ENCODE results near the gene NMD3. TPM values are rescaled to one million over a fixed set of nuclear protein-coding genes. Genes with fewer than 3 reads are reported as not detected.

The NMD3 gene
- total and polyA plus RNA-seq, 2 donors from 2014 or later = 24.2 to 55.5 TPM

GRCh38 chr3:161251716-161252115, 30.6 kb downstream of the NMD3 start:
- H3K4me3 ChIP-seq (ENCODE audit: low read length in 3 of 3) = no peak overlapping the region
- no peak overlapping the region for H3K27ac ChIP-seq (ENCODE audit: low read depth in 2 of 2, low read length in 2 of 2)
- H3K36me3 ChIP-seq (ENCODE audit: control insufficient read depth in 2 of 3, insufficient read depth in 3 of 3, low read length in 3 of 3) = peaks cover 9 to 38% (median 15%) of the 10 kb centered on the region in 3 donors
- H3K9ac ChIP-seq (ENCODE audit: low read length in 3 of 3) = no peak overlapping the region
- intact Hi-C loops (cut with DNase I) = no loop called here
- H3K9me3 ChIP-seq (ENCODE audit: control insufficient read depth in 2 of 3, insufficient read depth in 1 of 3, low read length in 3 of 3) = no peaks in the 10 kb centered on the region
- TF ChIP-seq CTCF (IDR thresholded peaks at IDR 0.05; ENCODE audit: borderline replicate concordance, extremely low read depth, insufficient read depth) = no peak
- no peaks in the 10 kb centered on the region for H3K27me3 ChIP-seq (ENCODE audit: control insufficient read depth, insufficient read depth, low read length)
- DNase-seq (no peak), FAIRE-seq (no peak)
- no peaks in the 10 kb centered on the region for H3K4me1 ChIP-seq (ENCODE audit: control insufficient read depth in 2 of 3, insufficient read depth in 2 of 3, low read depth in 1 of 3, low read length in 3 of 3)

- DNase-seq (no peak), FAIRE-seq (no peak)
- Histone ChIP-seq H3K4me3 (ENCODE audit: low read length in 3 of 3) (no peak overlapping the region), H3K9ac (ENCODE audit: low read length in 3 of 3) (no peak overlapping the region), H3K9me3 (ENCODE audit: control insufficient read depth in 2 of 3, insufficient read depth in 1 of 3, low read length in 3 of 3) (no peaks in the 10 kb centered on the region), H3K4me1 (ENCODE audit: control insufficient read depth in 2 of 3, insufficient read depth in 2 of 3, low read depth in 1 of 3, low read length in 3 of 3) (no peaks in the 10 kb centered on the region), H3K36me3 (ENCODE audit: control insufficient read depth in 2 of 3, insufficient read depth in 3 of 3, low read length in 3 of 3) (peaks cover 6 to 37% (median 15%) of the 10 kb centered on the region in 3 donors), H3K27me3 (ENCODE audit: control insufficient read depth, insufficient read depth, low read length) (no peaks in the 10 kb centered on the region), H3K27ac (ENCODE audit: low read depth in 2 of 2, low read length in 2 of 2) (no peak overlapping the region)
- intact Hi-C loops (cut with DNase I) = no loop called here
- TF ChIP-seq CTCF (IDR thresholded peaks at IDR 0.05; ENCODE audit: borderline replicate concordance, extremely low read depth, insufficient read depth) = no peak
Measured at GRCh38 chr3:161252143-161252542, 31.0 kb downstream of the NMD3 start.

GRCh38 chr3:161253711-161254110, 32.6 kb downstream of the NMD3 start:
- FAIRE-seq (no peak), DNase-seq (no peak)
- Histone ChIP-seq H3K9me3 (ENCODE audit: control insufficient read depth in 2 of 3, insufficient read depth in 1 of 3, low read length in 3 of 3) (no peaks in the 10 kb centered on the region), H3K27ac (ENCODE audit: low read depth in 2 of 2, low read length in 2 of 2) (no peak overlapping the region), H3K4me3 (ENCODE audit: low read length in 3 of 3) (no peak overlapping the region), H3K4me1 (ENCODE audit: control insufficient read depth in 2 of 3, insufficient read depth in 2 of 3, low read depth in 1 of 3, low read length in 3 of 3) (no peaks in the 10 kb centered on the region), H3K36me3 (ENCODE audit: control insufficient read depth in 2 of 3, insufficient read depth in 3 of 3, low read length in 3 of 3) (peaks cover 6 to 30% (median 15%) of the 10 kb centered on the region in 3 donors), H3K9ac (ENCODE audit: low read length in 3 of 3) (no peak overlapping the region), H3K27me3 (ENCODE audit: control insufficient read depth, insufficient read depth, low read length) (no peaks in the 10 kb centered on the region)
- no peak for TF ChIP-seq CTCF (IDR thresholded peaks at IDR 0.05; ENCODE audit: borderline replicate concordance, extremely low read depth, insufficient read depth)
- intact Hi-C loops (cut with DNase I) = no loop called here

- Histone ChIP-seq H3K9me3 (ENCODE audit: control insufficient read depth in 2 of 3, insufficient read depth in 1 of 3, low read length in 3 of 3) (no peaks in the 10 kb centered on the region), H3K27me3 (ENCODE audit: control insufficient read depth, insufficient read depth, low read length) (no peaks in the 10 kb centered on the region), H3K27ac (ENCODE audit: low read depth in 2 of 2, low read length in 2 of 2) (no peak overlapping the region), H3K4me1 (ENCODE audit: control insufficient read depth in 2 of 3, insufficient read depth in 2 of 3, low read depth in 1 of 3, low read length in 3 of 3) (no peaks in the 10 kb centered on the region), H3K4me3 (ENCODE audit: low read length in 3 of 3) (no peak overlapping the region), H3K9ac (ENCODE audit: low read length in 3 of 3) (no peak overlapping the region), H3K36me3 (ENCODE audit: control insufficient read depth in 2 of 3, insufficient read depth in 3 of 3, low read length in 3 of 3) (peaks cover 6 to 22% (median 11%) of the 10 kb centered on the region in 3 donors)
- TF ChIP-seq CTCF (IDR thresholded peaks at IDR 0.05; ENCODE audit: borderline replicate concordance, extremely low read depth, insufficient read depth) = no peak
- FAIRE-seq = no peak
- no peak for DNase-seq
- intact Hi-C loops (cut with DNase I) = no loop called here
Measured at GRCh38 chr3:161254861-161255260, 33.8 kb downstream of the NMD3 start.

Data from kidney (tissue), 14 donors.